ENCODE measurements around the gene EDARADD.

Gene EDARADD

GRCh38 chr1:236354330-236355147 is 39.5 kb upstream of the EDARADD start:
- Histone ChIP-seq H3K9ac (ENCODE audit: low read length) (no peak overlapping the region), H3K4me2 (ENCODE audit: low read length) (no peak overlapping the region), H3K79me2 (ENCODE audit: insufficient read depth, low read length) (no peaks in the 10 kb centered on the region), H3K9me3 (ENCODE audit: low read length) (no peaks in the 10 kb centered on the region), H4K20me1 (ENCODE audit: insufficient read depth, low read length) (no peaks in the 10 kb centered on the region), H3K36me3 (ENCODE audit: insufficient read depth, low read length) (no peaks in the 10 kb centered on the region), H3K4me1 (ENCODE audit: insufficient read depth, low read length, severe bottlenecking) (no peaks in the 10 kb centered on the region), H3K9me2 (ENCODE audit: low read depth, low read length) (no peaks in the 10 kb centered on the region), H3F3A (ENCODE audit: insufficient read depth, low read length) (no peaks in the 10 kb centered on the region), H3K4me3 (ENCODE audit: low read depth, low read length, poor library complexity, severe bottlenecking) (no peak overlapping the region), H2AFZ (ENCODE audit: low read length) (no peak overlapping the region), H3K27me3 (ENCODE audit: insufficient read depth, low read length) (no peaks in the 10 kb centered on the region), H3K27ac (ENCODE audit: low read depth, low read length, poor library complexity, severe bottlenecking) (no peak overlapping the region)
- no peak for TF ChIP-seq CTCF (IDR thresholded peaks at IDR 0.05; ENCODE audit: low read length)

- H3K4me1 ChIP-seq (ENCODE audit: insufficient read depth, low read length, severe bottlenecking), result no peaks in the 10 kb centered on the region
- no peaks in the 10 kb centered on the region for H3K9me2 ChIP-seq (ENCODE audit: low read depth, low read length)
- H3K27me3 ChIP-seq (ENCODE audit: insufficient read depth, low read length), result no peaks in the 10 kb centered on the region
- H3K36me3 ChIP-seq (ENCODE audit: insufficient read depth, low read length), result no peaks in the 10 kb centered on the region
- no peaks in the 10 kb centered on the region for H3K9me3 ChIP-seq (ENCODE audit: low read length)
- no peaks in the 10 kb centered on the region for H3K79me2 ChIP-seq (ENCODE audit: insufficient read depth, low read length)
- no peak overlapping the region for H3K27ac ChIP-seq (ENCODE audit: low read depth, low read length, poor library complexity, severe bottlenecking)
- H3F3A ChIP-seq (ENCODE audit: insufficient read depth, low read length), result no peaks in the 10 kb centered on the region
- no peak overlapping the region for H3K4me2 ChIP-seq (ENCODE audit: low read length)
- no peaks in the 10 kb centered on the region for H4K20me1 ChIP-seq (ENCODE audit: insufficient read depth, low read length)
- no peak overlapping the region for H3K4me3 ChIP-seq (ENCODE audit: low read depth, low read length, poor library complexity, severe bottlenecking)
- H3K9ac ChIP-seq (ENCODE audit: low read length), result no peak overlapping the region
- no peak for TF ChIP-seq EZH2 (IDR thresholded peaks at IDR 0.05; ENCODE audit: borderline replicate concordance, low read length)
- no peak for TF ChIP-seq CTCF (IDR thresholded peaks at IDR 0.05; ENCODE audit: low read length)
- no peak overlapping the region for H2AFZ ChIP-seq (ENCODE audit: low read length)
Measured at GRCh38 chr1:236356141-236356540, 37.9 kb upstream of the EDARADD start.

- H2AFZ ChIP-seq (ENCODE audit: low read length), result no peak overlapping the region
- H3K27ac ChIP-seq (ENCODE audit: low read depth, low read length, poor library complexity, severe bottlenecking), result no peak overlapping the region
- H3K9me3 ChIP-seq (ENCODE audit: low read length), result no peaks in the 10 kb centered on the region
- H3K9ac ChIP-seq (ENCODE audit: low read length), result no peak overlapping the region
- TF ChIP-seq CTCF (IDR thresholded peaks at IDR 0.05; ENCODE audit: low read length) (no peak), EZH2 (IDR thresholded peaks at IDR 0.05; ENCODE audit: borderline replicate concordance, low read length) (no peak)
- no peak overlapping the region for H3K4me3 ChIP-seq (ENCODE audit: low read depth, low read length, poor library complexity, severe bottlenecking)
- H3K79me2 ChIP-seq (ENCODE audit: insufficient read depth, low read length), result no peaks in the 10 kb centered on the region
- H3K36me3 ChIP-seq (ENCODE audit: insufficient read depth, low read length), result no peaks in the 10 kb centered on the region
- H3F3A ChIP-seq (ENCODE audit: insufficient read depth, low read length), result no peaks in the 10 kb centered on the region
- H3K9me2 ChIP-seq (ENCODE audit: low read depth, low read length), result no peaks in the 10 kb centered on the region
- H4K20me1 ChIP-seq (ENCODE audit: insufficient read depth, low read length), result no peaks in the 10 kb centered on the region
- H3K27me3 ChIP-seq (ENCODE audit: insufficient read depth, low read length), result no peaks in the 10 kb centered on the region
- no peaks in the 10 kb centered on the region for H3K4me1 ChIP-seq (ENCODE audit: insufficient read depth, low read length, severe bottlenecking)
- H3K4me2 ChIP-seq (ENCODE audit: low read length), result no peak overlapping the region
Measured at GRCh38 chr1:236361909-236362590, 32.0 kb upstream of the EDARADD start.

All from OCI-LY1 (cell line).